IPS-15b (cell line): Measurements from ENCODE around the gene NUPR1.
"Not testable (repeated sequence)": the region's sequence is repeated elsewhere in the genome, so short reads cannot be mapped to it uniquely, and the experiment has no call there.

Experiments
- H3K27me3 ChIP-seq: one replicate; pipeline ENCODE4 v1.6.1; 2013; ENCODE audit warnings: low read length; ENCODE audit not compliant: control insufficient read depth, insufficient read depth
- H3K36me3 ChIP-seq: one replicate; pipeline ENCODE4 v1.6.1; 2013; ENCODE audit warnings: low read length; ENCODE audit not compliant: control insufficient read depth, insufficient read depth
- H3K4me1 ChIP-seq: one replicate; pipeline ENCODE4 v1.6.1; 2013; ENCODE audit warnings: mild to moderate bottlenecking, low read length; ENCODE audit not compliant: control insufficient read depth, insufficient read depth
- H3K4me3 ChIP-seq: one replicate; pipeline ENCODE4 v1.5.1; 2013; ENCODE audit warnings: low read depth, low read length
- H3K9ac ChIP-seq: one replicate; pipeline ENCODE4 v1.6.1; 2013; ENCODE audit warnings: low read depth, mild to moderate bottlenecking, low read length
- H3K9me3 ChIP-seq: one replicate; pipeline ENCODE4 v1.6.1; 2013; ENCODE audit warnings: mild to moderate bottlenecking, low read length; ENCODE audit not compliant: control insufficient read depth, insufficient read depth

Gene NUPR1

GRCh38 chr16:28569021-28569420 lies 30.2 kb upstream of the NUPR1 start:
- H3K4me3 ChIP-seq, result no peak overlapping the region
- H3K4me1 ChIP-seq, result no peaks in the 10 kb centered on the region
- no peaks in the 10 kb centered on the region for H3K9me3 ChIP-seq

DNA sequence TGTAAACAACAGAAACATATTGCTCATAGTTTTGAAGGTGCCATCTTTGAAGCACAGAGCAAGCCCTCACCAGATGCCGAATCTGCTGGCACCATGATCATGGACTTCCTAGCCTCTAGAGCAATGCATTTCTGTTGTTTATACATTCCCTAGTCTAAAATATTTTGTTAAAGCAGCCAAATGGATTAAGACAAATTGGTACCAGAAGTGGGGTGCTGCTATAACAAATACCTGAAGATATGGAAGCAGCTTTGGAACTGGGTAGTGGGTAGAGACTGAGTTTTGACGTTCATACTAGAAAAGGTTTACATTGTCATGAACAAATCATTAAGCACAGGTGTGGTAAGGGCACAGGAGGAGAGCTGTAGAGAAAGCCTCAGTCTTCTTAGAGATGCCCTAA lies 28.5 kb upstream of the NUPR1 start:
- H3K9ac ChIP-seq, result no peak overlapping the region
- no peaks in the 10 kb centered on the region for H3K4me1 ChIP-seq
- H3K9me3 ChIP-seq, result no peaks in the 10 kb centered on the region
- no peaks in the 10 kb centered on the region for H3K36me3 ChIP-seq
- no peak overlapping the region for H3K4me3 ChIP-seq
- H3K27me3 ChIP-seq, result no peaks in the 10 kb centered on the region

More at GRCh38 chr16:28569021-28569420, 30.2 kb upstream of the NUPR1 start:
- Histone ChIP-seq H3K9ac (no peak overlapping the region), H3K36me3 (no peaks in the 10 kb centered on the region), H3K27me3 (no peaks in the 10 kb centered on the region)

- not testable (repeated sequence) for H3K4me1 ChIP-seq, H3K27me3 ChIP-seq, H3K9me3 ChIP-seq, H3K36me3 ChIP-seq, H3K9ac ChIP-seq, H3K4me3 ChIP-seq
Measured at GRCh38 chr16:28566233-28566925, 27.6 kb upstream of the NUPR1 start.

- H3K4me1 ChIP-seq, result no peaks in the 10 kb centered on the region
- H3K27me3 ChIP-seq, result no peaks in the 10 kb centered on the region
- no peak overlapping the region for H3K4me3 ChIP-seq
- H3K9ac ChIP-seq, result no peak overlapping the region
- H3K9me3 ChIP-seq, result no peaks in the 10 kb centered on the region
- H3K36me3 ChIP-seq, result no peaks in the 10 kb centered on the region
Measured at GRCh38 chr16:28563218-28563617, 24.4 kb upstream of the NUPR1 start.

DNA sequence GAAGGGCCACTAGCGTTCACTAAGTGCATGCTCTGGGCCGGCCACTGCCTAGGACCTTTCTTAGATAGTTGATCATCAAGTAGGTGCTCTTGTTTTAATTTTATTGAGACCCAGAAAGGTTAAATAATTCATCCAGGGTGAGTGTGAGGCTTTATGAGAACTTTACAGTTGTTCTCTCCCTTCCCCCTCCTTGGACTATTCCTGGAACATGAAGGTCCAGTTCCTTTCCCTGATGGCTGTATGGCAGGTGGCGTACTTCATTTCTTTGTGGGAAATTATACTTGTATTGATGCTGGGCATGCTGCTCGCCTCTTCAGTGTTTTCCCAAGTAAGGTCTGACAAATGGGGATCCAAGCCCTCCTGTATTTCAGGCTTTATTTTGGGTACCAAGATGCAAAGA lies 23.4 kb upstream of the NUPR1 start:
- H3K9ac ChIP-seq, result no peak overlapping the region
- no peaks in the 10 kb centered on the region for H3K27me3 ChIP-seq
- H3K36me3 ChIP-seq, result no peaks in the 10 kb centered on the region
- no peak overlapping the region for H3K4me3 ChIP-seq
- H3K9me3 ChIP-seq, result no peaks in the 10 kb centered on the region
- no peaks in the 10 kb centered on the region for H3K4me1 ChIP-seq

- Histone ChIP-seq H3K4me1 (no peaks in the 10 kb centered on the region), H3K9ac (no peak overlapping the region), H3K9me3 (no peaks in the 10 kb centered on the region), H3K4me3 (no peak overlapping the region), H3K36me3 (no peaks in the 10 kb centered on the region), H3K27me3 (no peaks in the 10 kb centered on the region)
Measured at GRCh38 chr16:28561557-28562187, 22.9 kb upstream of the NUPR1 start.

DNA sequence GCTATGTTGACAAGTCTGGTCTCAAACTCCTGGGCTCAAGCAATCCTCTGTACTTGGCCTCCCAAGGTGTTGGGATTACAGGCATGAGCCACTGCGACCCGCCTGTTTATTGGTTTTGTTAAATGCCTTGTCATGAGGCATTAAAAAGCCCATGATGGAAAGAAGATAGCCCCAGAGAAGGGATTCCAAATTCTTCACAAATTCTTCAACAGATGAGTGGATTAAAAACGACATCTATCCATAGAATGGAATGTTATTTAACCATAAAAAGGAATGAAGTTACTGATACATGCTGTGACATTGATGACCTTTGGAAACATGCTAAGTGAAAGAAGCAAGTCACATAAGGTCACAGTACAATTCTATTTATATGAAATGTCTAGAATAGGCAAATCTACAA lies 19.7 kb upstream of the NUPR1 start:
- H3K27me3 ChIP-seq, result no peaks in the 10 kb centered on the region
- H3K9ac ChIP-seq, result no peak overlapping the region
- no peaks in the 10 kb centered on the region for H3K9me3 ChIP-seq
- no peaks in the 10 kb centered on the region for H3K36me3 ChIP-seq
- no peak overlapping the region for H3K4me3 ChIP-seq
- H3K4me1 ChIP-seq, result no peaks in the 10 kb centered on the region

DNA sequence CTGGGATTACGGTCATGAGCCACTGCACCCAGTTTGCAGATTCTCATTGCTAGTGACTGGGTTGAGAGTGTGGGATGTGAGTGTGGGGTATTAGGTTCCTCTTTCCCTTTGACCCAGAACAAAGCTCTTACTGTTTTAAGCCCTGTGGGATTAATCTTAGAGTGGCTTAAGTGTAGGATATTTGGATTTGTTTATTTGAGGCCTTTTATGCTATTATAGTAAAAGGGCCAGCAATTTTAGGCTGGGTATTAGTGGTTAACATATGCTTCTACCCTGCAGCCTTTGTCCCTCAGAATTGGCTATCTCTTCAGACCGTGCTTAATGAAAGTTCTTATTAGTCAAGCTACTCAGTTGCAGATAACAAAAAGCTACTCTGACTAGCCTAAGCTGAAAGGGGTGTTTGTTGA lies 18.1 kb upstream of the NUPR1 start:
- Histone ChIP-seq H3K4me1 (no peaks in the 10 kb centered on the region), H3K9ac (no peak overlapping the region), H3K27me3 (no peaks in the 10 kb centered on the region), H3K36me3 (no peaks in the 10 kb centered on the region), H3K9me3 (no peaks in the 10 kb centered on the region), H3K4me3 (no peak overlapping the region)

GRCh38 chr16:28555561-28555960 lies 16.8 kb upstream of the NUPR1 start:
- no peak overlapping the region for H3K9ac ChIP-seq

GRCh38 chr16:28554634-28555423 lies 16.1 kb upstream of the NUPR1 start:
- H3K4me1 ChIP-seq, result no peaks in the 10 kb centered on the region
- H3K4me3 ChIP-seq, result peak overlapping the region; percentile 56
- no peaks in the 10 kb centered on the region for H3K27me3 ChIP-seq
- no peaks in the 10 kb centered on the region for H3K9me3 ChIP-seq
- H3K36me3 ChIP-seq, result no peaks in the 10 kb centered on the region
- no peak overlapping the region for H3K9ac ChIP-seq

More at GRCh38 chr16:28555561-28555960, 16.8 kb upstream of the NUPR1 start:
- Histone ChIP-seq H3K4me3 (no peak overlapping the region), H3K9me3 (no peaks in the 10 kb centered on the region), H3K36me3 (no peaks in the 10 kb centered on the region), H3K27me3 (no peaks in the 10 kb centered on the region), H3K4me1 (no peaks in the 10 kb centered on the region)

GRCh38 chr16:28553776-28554633 lies 15.2 kb upstream of the NUPR1 start, which contains the start of gene SGF29:
Gene SGF29, plus strand, starts transcription at chr16:28553920. Its CDS starts 27,150 bp downstream, at chr16:28581070.
- Histone ChIP-seq H3K4me1 (no peaks in the 10 kb centered on the region), H3K36me3 (no peaks in the 10 kb centered on the region), H3K27me3 (no peaks in the 10 kb centered on the region), H3K9ac (peak within 1 kb of the TSS; percentile 95), H3K9me3 (no peaks in the 10 kb centered on the region), H3K4me3 (peak within 1 kb of the TSS; percentile 77)
